Endodermal cell (in vitro differentiated cells): ENCODE measurements around the gene ANKS3. TPM values are rescaled to one million over a fixed set of nuclear protein-coding genes. Genes with fewer than 3 reads are reported as not detected.
A peak's percentile ranks its signal among the peaks of the same experiment; 100 is the strongest.

Experiments used
- DNase-seq: peaks from one replicate; pipeline ENCODE4 v3.0.0-alpha.2; 2017
- H3K27ac ChIP-seq: 2 replicates; pipeline ENCODE4 v1.5.1; 2013; ENCODE audit warnings: mild to moderate bottlenecking, low read depth, low read length, moderate library complexity
- H3K27me3 ChIP-seq: 2 replicates; pipeline ENCODE4 v1.6.1; 2013; ENCODE audit warnings: mild to moderate bottlenecking, low read length, moderate library complexity; ENCODE audit not compliant: insufficient read depth, control insufficient read depth, poor library complexity, severe bottlenecking
- H3K36me3 ChIP-seq: 2 replicates; pipeline ENCODE4 v1.7.0; 2013; ENCODE audit warnings: mild to moderate bottlenecking, low read length, moderate library complexity; ENCODE audit not compliant: control insufficient read depth, insufficient read depth
- H3K4me1 ChIP-seq: one replicate; pipeline ENCODE4 v1.7.0; 2013; ENCODE audit warnings: low read length; ENCODE audit not compliant: control insufficient read depth, insufficient read depth
- H3K4me3 ChIP-seq: 2 replicates; pipeline ENCODE4 v1.5.1; 2013; ENCODE audit warnings: mild to moderate bottlenecking, low read length, moderate library complexity
- H3K9ac ChIP-seq: 2 replicates; pipeline ENCODE4 v1.6.1; 2013; ENCODE audit warnings: mild to moderate bottlenecking, low read length, moderate library complexity; ENCODE audit not compliant: poor library complexity, severe bottlenecking; ENCODE audit errors: extremely low read depth
- H3K9me3 ChIP-seq: 2 replicates; pipeline ENCODE4 v1.6.1; 2013; ENCODE audit warnings: mild to moderate bottlenecking, low read length, moderate library complexity; ENCODE audit not compliant: control insufficient read depth
- H3K27ac Mint-ChIP-seq: 2 replicates; pipeline ENCODE4 v1.8.0; 2020; ENCODE audit warnings: mixed read lengths
- H3K27me3 Mint-ChIP-seq: 2 replicates; pipeline ENCODE4 v1.8.0; 2021; ENCODE audit warnings: mild to moderate bottlenecking, mixed read lengths; ENCODE audit not compliant: insufficient read depth
- H3K36me3 Mint-ChIP-seq: 2 replicates; pipeline ENCODE4 v1.8.0; 2020; ENCODE audit warnings: low read depth, mixed read lengths
- H3K4me1 Mint-ChIP-seq: 2 replicates; pipeline ENCODE4 v1.8.0; 2020; ENCODE audit warnings: mixed read lengths
- H3K4me3 Mint-ChIP-seq: 2 replicates; pipeline ENCODE4 v1.8.0; 2020; ENCODE audit warnings: mild to moderate bottlenecking, moderate library complexity, mixed read lengths
- H3K9me3 Mint-ChIP-seq: 2 replicates; pipeline ENCODE4 v1.8.0; 2020; ENCODE audit warnings: mild to moderate bottlenecking, mixed read lengths
- WGBS, 2 experiments: methylation state at CpG; one replicate each; pipeline versions ENCODE4 v1.1.5 to v1.1.7; 2013; ENCODE audit warnings: missing lambda C conversion rate in 2 of 2, mixed read lengths in 1 of 2; ENCODE audit not compliant: insufficient coverage in 1 of 2, insufficient read length in 1 of 2; 5-methylcytosine and 5-hydroxymethylcytosine counted together
- total RNA-seq, 2 donors: library from RNA; stranded (reverse); fragmentation: NEBNext Ultra II Directional in 1 of 2; extraction: Animal tissue kit (Norgen Biotek cat#: 25700) in 1 of 2; gene quantifications; 2 replicates in 1 of 2; 3 replicates in 1 of 2; pipeline ENCODE4 v1.2.1, GENCODE V29; 2021
- TF ChIP-seq, protein P1 (sequence below): fragments of 200-600 bp; sonication (generic); conservative IDR thresholded peaks from 2 replicates; pipeline ENCODE4 v1.5.0; 2021; ENCODE audit warnings: antibody characterized with exemption, mild to moderate bottlenecking

The ANKS3 gene
- total RNA-seq, 2 donors from 2014 or later, result 32.4 to 41.0 TPM

GRCh38 chr16:4746215-4746614, 12.1 kb upstream of the ANKS3 start:
- no peak overlapping the region for H3K27ac ChIP-seq
- Mint-ChIP-seq H3K9me3 (no peaks in the 10 kb centered on the region), H3K27me3 (peaks cover 1% of the 10 kb centered on the region), H3K4me3 (no peak overlapping the region), H3K27ac (no peak overlapping the region), H3K4me1 (no peaks in the 10 kb centered on the region), H3K36me3 (peaks cover 8% of the 10 kb centered on the region)
- 93 to 97% methylated on average over 6 to 8 of the region's 8 CpGs for WGBS, 2 experiments
- no peaks in the 10 kb centered on the region for H3K27me3 ChIP-seq
- peaks cover 6% of the 10 kb centered on the region for H3K36me3 ChIP-seq
- TF ChIP-seq, protein P1, sequence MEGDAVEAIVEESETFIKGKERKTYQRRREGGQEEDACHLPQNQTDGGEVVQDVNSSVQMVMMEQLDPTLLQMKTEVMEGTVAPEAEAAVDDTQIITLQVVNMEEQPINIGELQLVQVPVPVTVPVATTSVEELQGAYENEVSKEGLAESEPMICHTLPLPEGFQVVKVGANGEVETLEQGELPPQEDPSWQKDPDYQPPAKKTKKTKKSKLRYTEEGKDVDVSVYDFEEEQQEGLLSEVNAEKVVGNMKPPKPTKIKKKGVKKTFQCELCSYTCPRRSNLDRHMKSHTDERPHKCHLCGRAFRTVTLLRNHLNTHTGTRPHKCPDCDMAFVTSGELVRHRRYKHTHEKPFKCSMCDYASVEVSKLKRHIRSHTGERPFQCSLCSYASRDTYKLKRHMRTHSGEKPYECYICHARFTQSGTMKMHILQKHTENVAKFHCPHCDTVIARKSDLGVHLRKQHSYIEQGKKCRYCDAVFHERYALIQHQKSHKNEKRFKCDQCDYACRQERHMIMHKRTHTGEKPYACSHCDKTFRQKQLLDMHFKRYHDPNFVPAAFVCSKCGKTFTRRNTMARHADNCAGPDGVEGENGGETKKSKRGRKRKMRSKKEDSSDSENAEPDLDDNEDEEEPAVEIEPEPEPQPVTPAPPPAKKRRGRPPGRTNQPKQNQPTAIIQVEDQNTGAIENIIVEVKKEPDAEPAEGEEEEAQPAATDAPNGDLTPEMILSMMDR, result no peak
- no peaks in the 10 kb centered on the region for H3K9me3 ChIP-seq
- no peak for DNase-seq
- no peak overlapping the region for H3K9ac ChIP-seq
- no peaks in the 10 kb centered on the region for H3K4me1 ChIP-seq
- no peak overlapping the region for H3K4me3 ChIP-seq

GRCh38 chr16:4745274-4745569, 11.2 kb upstream of the ANKS3 start:
- H3K27me3 ChIP-seq, result no peaks in the 10 kb centered on the region
- H3K4me3 ChIP-seq, result no peak overlapping the region
- Mint-ChIP-seq H3K4me3 (no peak overlapping the region), H3K4me1 (no peaks in the 10 kb centered on the region), H3K9me3 (no peaks in the 10 kb centered on the region), H3K36me3 (peaks cover 2% of the 10 kb centered on the region), H3K27ac (no peak overlapping the region), H3K27me3 (peaks cover 1% of the 10 kb centered on the region)
- no peaks in the 10 kb centered on the region for H3K4me1 ChIP-seq
- WGBS, 2 experiments, result 94% methylated on average over 3 of the region's 3 CpGs; no CpG with 5 or more reads in 1 of the 2 experiments
- TF ChIP-seq, protein P1, result no peak
- H3K36me3 ChIP-seq, result no peaks in the 10 kb centered on the region
- H3K9ac ChIP-seq, result no peak overlapping the region
- peak; percentile 69 for DNase-seq
- no peaks in the 10 kb centered on the region for H3K9me3 ChIP-seq
- H3K27ac ChIP-seq, result no peak overlapping the region

GRCh38 chr16:4744555-4745273, 10.6 kb upstream of the ANKS3 start:
- Mint-ChIP-seq H3K9me3 (no peaks in the 10 kb centered on the region), H3K27me3 (peaks cover 1% of the 10 kb centered on the region), H3K4me3 (no peak overlapping the region), H3K36me3 (peaks cover 2% of the 10 kb centered on the region), H3K4me1 (no peaks in the 10 kb centered on the region), H3K27ac (no peak overlapping the region)
- no peak overlapping the region for H3K9ac ChIP-seq
- H3K9me3 ChIP-seq, result no peaks in the 10 kb centered on the region
- H3K4me3 ChIP-seq, result no peak overlapping the region
- no peaks in the 10 kb centered on the region for H3K36me3 ChIP-seq
- H3K27me3 ChIP-seq, result no peaks in the 10 kb centered on the region
- DNase-seq, result no peak
- no peaks in the 10 kb centered on the region for H3K4me1 ChIP-seq
- 79 to 84% methylated on average over 7 to 11 of the region's 13 CpGs for WGBS, 2 experiments
- TF ChIP-seq, protein P1, result no peak
- no peak overlapping the region for H3K27ac ChIP-seq
